Measurements from ENCODE around the gene RBP5. TPM values are rescaled to one million over a fixed set of nuclear protein-coding genes. Genes with fewer than 3 reads are reported as not detected.

Gene RBP5
- total and polyA plus RNA-seq, 10 of the 15 experiments (the other 5 are each of a cell fraction or from before 2014, with no cell fraction given): 0.11 to 1.1 (median 0.31) TPM; not detected in 4

DNA sequence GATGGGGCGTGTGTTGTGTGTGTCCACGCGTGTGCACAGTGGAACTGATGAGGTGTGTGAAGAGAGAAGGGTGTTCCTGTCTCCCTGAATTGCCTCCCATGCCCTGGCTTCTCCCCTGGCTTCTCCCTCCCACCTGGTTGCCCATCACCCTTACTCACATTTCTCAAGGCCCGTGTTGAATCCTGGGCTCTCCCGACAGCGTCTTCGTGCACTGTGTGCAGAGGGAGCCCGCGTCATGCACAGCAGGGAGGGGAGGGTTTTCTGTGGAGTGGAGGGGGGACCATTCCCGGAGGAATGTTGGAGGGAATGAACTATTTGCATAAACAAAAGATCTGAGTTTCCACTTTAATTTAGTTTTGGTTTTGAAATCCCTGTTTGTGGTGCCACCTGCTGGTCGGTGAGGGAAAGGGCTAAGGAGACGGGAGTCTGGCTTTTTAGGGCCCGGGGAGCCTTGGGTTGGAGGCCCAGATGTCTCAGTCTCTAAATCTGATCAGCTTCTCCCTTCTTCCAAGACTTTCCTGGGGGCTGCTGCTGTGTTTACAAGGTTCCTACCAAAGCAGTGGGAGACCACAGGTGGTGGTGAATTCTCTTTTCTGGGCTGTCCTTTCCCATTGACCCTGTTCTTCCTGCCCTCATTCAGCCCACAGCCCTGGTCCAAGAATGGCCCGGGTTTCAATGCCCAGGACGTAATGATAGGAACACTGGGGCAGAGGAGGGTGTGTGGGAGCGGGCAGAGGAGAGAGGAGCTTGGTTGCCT, 36.3 kb downstream of the RBP5 start, which contains the start of gene C1R (continued):
- TF ChIP-seq, protein P1, sequence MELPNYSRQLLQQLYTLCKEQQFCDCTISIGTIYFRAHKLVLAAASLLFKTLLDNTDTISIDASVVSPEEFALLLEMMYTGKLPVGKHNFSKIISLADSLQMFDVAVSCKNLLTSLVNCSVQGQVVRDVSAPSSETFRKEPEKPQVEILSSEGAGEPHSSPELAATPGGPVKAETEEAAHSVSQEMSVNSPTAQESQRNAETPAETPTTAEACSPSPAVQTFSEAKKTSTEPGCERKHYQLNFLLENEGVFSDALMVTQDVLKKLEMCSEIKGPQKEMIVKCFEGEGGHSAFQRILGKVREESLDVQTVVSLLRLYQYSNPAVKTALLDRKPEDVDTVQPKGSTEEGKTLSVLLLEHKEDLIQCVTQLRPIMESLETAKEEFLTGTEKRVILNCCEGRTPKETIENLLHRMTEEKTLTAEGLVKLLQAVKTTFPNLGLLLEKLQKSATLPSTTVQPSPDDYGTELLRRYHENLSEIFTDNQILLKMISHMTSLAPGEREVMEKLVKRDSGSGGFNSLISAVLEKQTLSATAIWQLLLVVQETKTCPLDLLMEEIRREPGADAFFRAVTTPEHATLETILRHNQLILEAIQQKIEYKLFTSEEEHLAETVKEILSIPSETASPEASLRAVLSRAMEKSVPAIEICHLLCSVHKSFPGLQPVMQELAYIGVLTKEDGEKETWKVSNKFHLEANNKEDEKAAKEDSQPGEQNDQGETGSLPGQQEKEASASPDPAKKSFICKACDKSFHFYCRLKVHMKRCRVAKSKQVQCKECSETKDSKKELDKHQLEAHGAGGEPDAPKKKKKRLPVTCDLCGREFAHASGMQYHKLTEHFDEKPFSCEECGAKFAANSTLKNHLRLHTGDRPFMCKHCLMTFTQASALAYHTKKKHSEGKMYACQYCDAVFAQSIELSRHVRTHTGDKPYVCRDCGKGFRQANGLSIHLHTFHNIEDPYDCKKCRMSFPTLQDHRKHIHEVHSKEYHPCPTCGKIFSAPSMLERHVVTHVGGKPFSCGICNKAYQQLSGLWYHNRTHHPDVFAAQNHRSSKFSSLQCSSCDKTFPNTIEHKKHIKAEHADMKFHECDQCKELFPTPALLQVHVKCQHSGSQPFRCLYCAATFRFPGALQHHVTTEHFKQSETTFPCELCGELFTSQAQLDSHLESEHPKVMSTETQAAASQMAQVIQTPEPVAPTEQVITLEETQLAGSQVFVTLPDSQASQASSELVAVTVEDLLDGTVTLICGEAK (IDR thresholded peaks at IDR 0.05; ENCODE audit: borderline replicate concordance): no peak
- TF ChIP-seq YBX1 (IDR thresholded peaks at IDR 0.05) (no peak), IRF4 (IDR thresholded peaks at IDR 0.05; ENCODE audit: low read depth, low read length) (0 out of 2 replicates have a peak, but pooled peaks have one; percentile 40), KDM1A (IDR thresholded peaks at IDR 0.05; ENCODE audit: borderline replicate concordance) (no peak), IKZF2 (IDR thresholded peaks at IDR 0.05) (peak; percentile 89 to 91), MXI1 (IDR thresholded peaks at IDR 0.05; ENCODE audit: low read depth, low read length) (no peak), ATF7 (IDR thresholded peaks at IDR 0.05; ENCODE audit: low read depth) (no peak), ZNF384 (IDR thresholded peaks at IDR 0.05; ENCODE audit: borderline replicate concordance, low read depth, low read length) (no peak)
- TF ChIP-seq, protein P2, sequence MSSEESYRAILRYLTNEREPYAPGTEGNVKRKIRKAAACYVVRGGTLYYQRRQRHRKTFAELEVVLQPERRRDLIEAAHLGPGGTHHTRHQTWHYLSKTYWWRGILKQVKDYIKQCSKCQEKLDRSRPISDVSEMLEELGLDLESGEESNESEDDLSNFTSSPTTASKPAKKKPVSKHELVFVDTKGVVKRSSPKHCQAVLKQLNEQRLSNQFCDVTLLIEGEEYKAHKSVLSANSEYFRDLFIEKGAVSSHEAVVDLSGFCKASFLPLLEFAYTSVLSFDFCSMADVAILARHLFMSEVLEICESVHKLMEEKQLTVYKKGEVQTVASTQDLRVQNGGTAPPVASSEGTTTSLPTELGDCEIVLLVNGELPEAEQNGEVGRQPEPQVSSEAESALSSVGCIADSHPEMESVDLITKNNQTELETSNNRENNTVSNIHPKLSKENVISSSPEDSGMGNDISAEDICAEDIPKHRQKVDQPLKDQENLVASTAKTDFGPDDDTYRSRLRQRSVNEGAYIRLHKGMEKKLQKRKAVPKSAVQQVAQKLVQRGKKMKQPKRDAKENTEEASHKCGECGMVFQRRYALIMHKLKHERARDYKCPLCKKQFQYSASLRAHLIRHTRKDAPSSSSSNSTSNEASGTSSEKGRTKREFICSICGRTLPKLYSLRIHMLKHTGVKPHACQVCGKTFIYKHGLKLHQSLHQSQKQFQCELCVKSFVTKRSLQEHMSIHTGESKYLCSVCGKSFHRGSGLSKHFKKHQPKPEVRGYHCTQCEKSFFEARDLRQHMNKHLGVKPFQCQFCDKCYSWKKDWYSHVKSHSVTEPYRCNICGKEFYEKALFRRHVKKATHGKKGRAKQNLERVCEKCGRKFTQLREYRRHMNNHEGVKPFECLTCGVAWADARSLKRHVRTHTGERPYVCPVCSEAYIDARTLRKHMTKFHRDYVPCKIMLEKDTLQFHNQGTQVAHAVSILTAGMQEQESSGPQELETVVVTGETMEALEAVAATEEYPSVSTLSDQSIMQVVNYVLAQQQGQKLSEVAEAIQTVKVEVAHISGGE (CRISPR knock-in tag; IDR thresholded peaks at IDR 0.05): no peak
- TF ChIP-seq, protein P3, sequence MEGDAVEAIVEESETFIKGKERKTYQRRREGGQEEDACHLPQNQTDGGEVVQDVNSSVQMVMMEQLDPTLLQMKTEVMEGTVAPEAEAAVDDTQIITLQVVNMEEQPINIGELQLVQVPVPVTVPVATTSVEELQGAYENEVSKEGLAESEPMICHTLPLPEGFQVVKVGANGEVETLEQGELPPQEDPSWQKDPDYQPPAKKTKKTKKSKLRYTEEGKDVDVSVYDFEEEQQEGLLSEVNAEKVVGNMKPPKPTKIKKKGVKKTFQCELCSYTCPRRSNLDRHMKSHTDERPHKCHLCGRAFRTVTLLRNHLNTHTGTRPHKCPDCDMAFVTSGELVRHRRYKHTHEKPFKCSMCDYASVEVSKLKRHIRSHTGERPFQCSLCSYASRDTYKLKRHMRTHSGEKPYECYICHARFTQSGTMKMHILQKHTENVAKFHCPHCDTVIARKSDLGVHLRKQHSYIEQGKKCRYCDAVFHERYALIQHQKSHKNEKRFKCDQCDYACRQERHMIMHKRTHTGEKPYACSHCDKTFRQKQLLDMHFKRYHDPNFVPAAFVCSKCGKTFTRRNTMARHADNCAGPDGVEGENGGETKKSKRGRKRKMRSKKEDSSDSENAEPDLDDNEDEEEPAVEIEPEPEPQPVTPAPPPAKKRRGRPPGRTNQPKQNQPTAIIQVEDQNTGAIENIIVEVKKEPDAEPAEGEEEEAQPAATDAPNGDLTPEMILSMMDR (IDR thresholded peaks at IDR 0.05 in 2 of 3, conservative IDR thresholded peaks at IDR 0.05 in 1 of 3; ENCODE audit: control insufficient read depth in 2 of 3, extremely low read depth in 1 of 3, insufficient read depth in 1 of 3, low read depth in 3 of 3, low read length in 3 of 3): peak; percentile 85 to 89 (median 88)
- TF ChIP-seq, protein P4, sequence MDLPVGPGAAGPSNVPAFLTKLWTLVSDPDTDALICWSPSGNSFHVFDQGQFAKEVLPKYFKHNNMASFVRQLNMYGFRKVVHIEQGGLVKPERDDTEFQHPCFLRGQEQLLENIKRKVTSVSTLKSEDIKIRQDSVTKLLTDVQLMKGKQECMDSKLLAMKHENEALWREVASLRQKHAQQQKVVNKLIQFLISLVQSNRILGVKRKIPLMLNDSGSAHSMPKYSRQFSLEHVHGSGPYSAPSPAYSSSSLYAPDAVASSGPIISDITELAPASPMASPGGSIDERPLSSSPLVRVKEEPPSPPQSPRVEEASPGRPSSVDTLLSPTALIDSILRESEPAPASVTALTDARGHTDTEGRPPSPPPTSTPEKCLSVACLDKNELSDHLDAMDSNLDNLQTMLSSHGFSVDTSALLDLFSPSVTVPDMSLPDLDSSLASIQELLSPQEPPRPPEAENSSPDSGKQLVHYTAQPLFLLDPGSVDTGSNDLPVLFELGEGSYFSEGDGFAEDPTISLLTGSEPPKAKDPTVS (IDR thresholded peaks at IDR 0.05; ENCODE audit: low read depth, low read length): no peak
